HG03520 (cell line): ENCODE results near the gene TMA7.

ENCODE experiments used
- ATAC-seq: cut with Tn5 transposase; IDR thresholded peaks from one replicate; pipeline ENCODE4 v1.9.1; 2021; ENCODE audit warnings: mild to moderate bottlenecking, moderate library complexity; ENCODE audit not compliant: unreplicated experiment

The TMA7 gene

GRCh38 chr3:48422272-48422671, 17.8 kb upstream of the TMA7 start:
- no peak for ATAC-seq

GRCh38 chr3:48422681-48423080, 17.4 kb upstream of the TMA7 start:
- no peak for ATAC-seq

GRCh38 chr3:48423241-48423882, 16.7 kb upstream of the TMA7 start:
- ATAC-seq: no peak

- no peak for ATAC-seq
Measured at GRCh38 chr3:48423883-48424695, 16.0 kb upstream of the TMA7 start.

- ATAC-seq: no peak
Measured at GRCh38 chr3:48425281-48425812, 14.7 kb upstream of the TMA7 start.

GRCh38 chr3:48426401-48426909, 13.6 kb upstream of the TMA7 start:
- no peak for ATAC-seq

- ATAC-seq: no peak
Measured at GRCh38 chr3:48426944-48427629, 13.0 kb upstream of the TMA7 start.

- no peak for ATAC-seq
Measured at GRCh38 chr3:48427630-48427962, 12.5 kb upstream of the TMA7 start.

- ATAC-seq: no peak
Measured at GRCh38 chr3:48428088-48428571, 11.9 kb upstream of the TMA7 start.

GRCh38 chr3:48428572-48429316, 11.3 kb upstream of the TMA7 start:
- ATAC-seq: no peak

GRCh38 chr3:48429317-48429959, 10.6 kb upstream of the TMA7 start:
- no peak for ATAC-seq

- no peak for ATAC-seq
Measured at GRCh38 chr3:48429960-48430707, 9.9 kb upstream of the TMA7 start, which contains the start of gene PLXNB1. TSS of gene PLXNB1 (minus strand) at chr3:48430086. CDS start at chr3:48424611, 5,475 bp downstream.

- ATAC-seq: no peak
Measured at GRCh38 chr3:48430708-48431101, 9.4 kb upstream of the TMA7 start.

- no peak for ATAC-seq
Measured at GRCh38 chr3:48431224-48432029, 8.6 kb upstream of the TMA7 start.

GRCh38 chr3:48432411-48433371, 7.4 kb upstream of the TMA7 start:
- ATAC-seq: no peak

- ATAC-seq: no peak
Measured at GRCh38 chr3:48433472-48434118, 6.5 kb upstream of the TMA7 start.
